OCI-LY1 (cell line): Measurements from ENCODE around the gene SIX2.

Experiments used
- H2AFZ ChIP-seq: fragments of 200-600 bp; sonication (generic), shearing (Covaris generic); 2 replicates; pipeline ENCODE4 v1.6.0; 2014; ENCODE audit warnings: antibody characterized with exemption, mild to moderate bottlenecking, low read length
- H3F3A ChIP-seq: fragments of 200-600 bp; sonication (generic), shearing (Covaris generic); 2 replicates; pipeline ENCODE4 v1.6.0; 2014; ENCODE audit warnings: mild to moderate bottlenecking, antibody characterized with exemption, low read length, moderate library complexity; ENCODE audit not compliant: insufficient read depth
- H3K27ac ChIP-seq: fragments of 200-600 bp; sonication (generic); 2 replicates; pipeline ENCODE4 v1.5.1; 2014; ENCODE audit warnings: low read length, mixed run types, mild to moderate bottlenecking, low read depth; ENCODE audit not compliant: poor library complexity, severe bottlenecking
- H3K27me3 ChIP-seq: fragments of 200-600 bp; sonication (generic); 2 replicates; pipeline ENCODE4 v1.6.0; 2014; ENCODE audit warnings: antibody characterized with exemption, mild to moderate bottlenecking, low read length, moderate library complexity; ENCODE audit not compliant: insufficient read depth
- H3K36me3 ChIP-seq: fragments of 200-600 bp; sonication (generic); 2 replicates; pipeline ENCODE4 v1.6.1; 2014; ENCODE audit warnings: mild to moderate bottlenecking, antibody characterized with exemption, low read length, moderate library complexity, mixed read lengths; ENCODE audit not compliant: insufficient read depth
- H3K4me1 ChIP-seq: fragments of 200-600 bp; sonication (generic); 2 replicates; pipeline ENCODE4 v1.5.1; 2014; ENCODE audit warnings: mild to moderate bottlenecking, low read length, moderate library complexity; ENCODE audit not compliant: insufficient read depth, severe bottlenecking
- H3K4me2 ChIP-seq: fragments of 200-600 bp; sonication (generic), shearing (Covaris generic); 2 replicates; pipeline ENCODE4 v1.6.1; 2014; ENCODE audit warnings: low read length
- H3K4me3 ChIP-seq: fragments of 200-600 bp; sonication (generic); 2 replicates; pipeline ENCODE4 v1.5.1; 2014; ENCODE audit warnings: low read length, low read depth, mild to moderate bottlenecking, mixed read lengths; ENCODE audit not compliant: poor library complexity, severe bottlenecking
- H3K79me2 ChIP-seq: fragments of 200-600 bp; shearing (Covaris generic); 2 replicates; pipeline ENCODE4 v1.6.1; 2016; ENCODE audit warnings: mixed run types, low read length, mixed read lengths; ENCODE audit not compliant: insufficient read depth
- H3K9ac ChIP-seq: fragments of 200-600 bp; sonication (generic), shearing (Covaris generic); 2 replicates; pipeline ENCODE4 v1.6.1; 2014; ENCODE audit warnings: mild to moderate bottlenecking, low read length, mixed read lengths
- H3K9me2 ChIP-seq: fragments of 200-600 bp; sonication (generic), shearing (Covaris generic); 2 replicates; pipeline ENCODE4 v1.6.1; 2014; ENCODE audit warnings: low read depth, mild to moderate bottlenecking, low read length, mixed read lengths
- H3K9me3 ChIP-seq: fragments of 200-600 bp; shearing (Covaris generic); 2 replicates; pipeline ENCODE4 v1.6.1; 2014; ENCODE audit warnings: low read length, mixed read lengths
- H4K20me1 ChIP-seq: fragments of 200-600 bp; sonication (generic), shearing (Covaris generic); 2 replicates; pipeline ENCODE4 v1.6.0; 2016; ENCODE audit warnings: mild to moderate bottlenecking, low read length; ENCODE audit not compliant: insufficient read depth
- CTCF ChIP-seq: fragments of 200-600 bp; sonication (generic), shearing (Covaris generic); IDR thresholded peaks from 2 replicates; pipeline ENCODE4 v1.5.1; 2017; ENCODE audit warnings: mild to moderate bottlenecking, antibody characterized with exemption, low read length, moderate library complexity, mixed read lengths
- EZH2 ChIP-seq: fragments of 200-600 bp; sonication (generic), shearing (Covaris generic); IDR thresholded peaks from 2 replicates; pipeline ENCODE4 v1.8.0; 2017; ENCODE audit warnings: borderline replicate concordance, mixed run types, mild to moderate bottlenecking, antibody characterized with exemption, low read length, moderate library complexity, mixed read lengths

The SIX2 gene

DNA sequence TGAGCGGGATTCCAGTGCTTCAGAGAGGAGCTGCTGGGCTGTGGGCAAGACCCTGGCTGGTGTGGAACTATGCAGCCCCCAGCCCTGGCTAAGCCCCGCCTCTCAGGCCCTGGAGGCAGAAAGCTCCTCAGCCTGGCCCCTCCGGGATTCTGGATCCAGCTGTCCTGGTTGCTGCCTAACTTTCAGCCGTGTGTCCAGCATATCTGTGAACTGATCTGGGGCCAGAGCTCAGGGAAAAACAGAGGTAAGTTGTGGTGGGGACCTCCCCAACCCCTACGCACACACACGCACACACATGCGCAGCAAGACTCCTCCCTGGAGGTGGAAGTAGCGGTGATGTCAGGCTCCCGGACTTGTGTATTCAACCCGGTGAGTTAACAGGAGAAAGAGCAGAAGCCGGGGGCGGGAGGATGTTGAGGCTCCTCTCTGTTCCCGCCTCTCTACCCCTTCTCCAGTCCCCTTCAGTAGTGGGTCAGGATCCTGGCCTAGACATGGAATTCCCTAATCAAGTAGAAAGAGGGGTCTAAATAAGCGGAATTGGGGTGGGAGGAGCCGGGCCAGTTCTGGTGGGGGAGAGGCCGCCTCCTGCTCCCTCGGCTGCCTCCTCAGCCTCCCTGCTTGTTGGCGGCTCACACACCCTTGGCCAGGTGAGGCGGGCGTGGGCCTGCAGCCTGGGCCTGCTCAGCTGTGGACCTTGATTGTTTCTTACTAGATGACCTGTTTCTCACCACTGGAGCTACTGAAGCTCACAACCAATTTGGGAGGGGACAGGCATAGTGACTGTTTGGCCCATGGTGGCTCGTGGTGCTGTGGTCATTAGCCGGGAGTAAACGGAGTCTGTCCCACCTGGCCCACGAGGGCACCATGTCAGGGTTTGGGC is 33.4 kb downstream of the SIX2 start:
- Histone ChIP-seq H3K4me2 (no peak overlapping the region), H4K20me1 (no peaks in the 10 kb centered on the region), H3K4me3 (no peak overlapping the region), H2AFZ (no peak overlapping the region), H3K9ac (no peak overlapping the region), H3K4me1 (peaks cover 5% of the 10 kb centered on the region), H3K27me3 (no peaks in the 10 kb centered on the region), H3K79me2 (no peaks in the 10 kb centered on the region), H3K9me3 (no peaks in the 10 kb centered on the region), H3K9me2 (no peaks in the 10 kb centered on the region), H3K27ac (no peak overlapping the region), H3K36me3 (no peaks in the 10 kb centered on the region), H3F3A (no peaks in the 10 kb centered on the region)
- TF ChIP-seq CTCF (no peak), EZH2 (no peak)

- Histone ChIP-seq H3K9me3 (no peaks in the 10 kb centered on the region), H3K4me2 (no peak overlapping the region), H3K9me2 (no peaks in the 10 kb centered on the region), H4K20me1 (no peaks in the 10 kb centered on the region), H3F3A (no peaks in the 10 kb centered on the region), H2AFZ (no peak overlapping the region), H3K79me2 (no peaks in the 10 kb centered on the region), H3K4me3 (no peak overlapping the region), H3K9ac (no peak overlapping the region), H3K27ac (no peak overlapping the region), H3K36me3 (no peaks in the 10 kb centered on the region), H3K27me3 (no peaks in the 10 kb centered on the region), H3K4me1 (peaks cover 5% of the 10 kb centered on the region)
- peak; percentile 62 for TF ChIP-seq CTCF
- no peak for TF ChIP-seq EZH2
Measured at GRCh38 chr2:44974064-44974715, 35.1 kb downstream of the SIX2 start.

DNA sequence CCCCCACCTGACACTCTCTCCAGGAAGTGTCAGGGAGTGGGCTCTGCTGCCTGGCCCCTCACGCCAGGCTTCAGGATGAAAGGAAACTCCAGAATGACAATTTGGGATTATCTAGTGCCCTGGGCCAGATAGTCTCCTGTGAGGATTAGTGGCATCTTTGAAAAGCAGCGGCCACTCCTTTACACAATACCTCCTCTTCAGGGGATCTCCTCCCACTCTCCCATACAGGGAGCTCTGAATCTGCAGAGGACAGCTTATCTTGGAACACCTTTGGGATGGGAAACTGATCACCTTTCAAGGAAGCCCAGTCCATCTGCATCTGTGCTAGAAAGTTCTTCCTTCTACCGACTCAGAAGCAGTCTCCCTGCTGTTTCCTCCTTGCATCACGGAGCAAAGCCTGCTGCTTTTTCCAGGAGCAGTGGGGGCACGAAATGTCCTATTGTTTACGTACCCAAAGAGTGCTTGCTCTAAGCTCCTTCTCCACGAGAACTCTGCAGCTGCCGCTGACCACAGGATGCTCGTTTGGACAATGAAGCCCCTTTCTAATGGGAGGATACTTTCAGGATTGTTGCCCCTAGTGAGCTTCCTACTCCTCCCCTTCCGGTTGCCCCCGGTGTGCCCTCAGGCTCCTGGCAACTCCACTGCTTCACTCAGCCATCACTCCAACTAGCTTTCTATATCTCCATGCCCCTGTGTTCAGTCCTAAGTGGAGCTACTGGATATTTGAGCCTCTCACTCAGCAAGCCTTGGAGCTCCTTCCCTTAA is 36.3 kb downstream of the SIX2 start:
- Histone ChIP-seq H3F3A (no peaks in the 10 kb centered on the region), H3K4me1 (peaks cover 5% of the 10 kb centered on the region), H3K9me3 (no peaks in the 10 kb centered on the region), H3K36me3 (no peaks in the 10 kb centered on the region), H2AFZ (no peak overlapping the region), H3K79me2 (no peaks in the 10 kb centered on the region), H3K27me3 (no peaks in the 10 kb centered on the region), H3K27ac (no peak overlapping the region), H4K20me1 (no peaks in the 10 kb centered on the region), H3K4me2 (peak overlapping the region; percentile 41), H3K4me3 (no peak overlapping the region), H3K9me2 (no peaks in the 10 kb centered on the region), H3K9ac (no peak overlapping the region)
- TF ChIP-seq EZH2 (no peak), CTCF (no peak)
